SH-SY5Y (cell line): Measurements from ENCODE around the gene CAB39L.

ENCODE experiments used
- GATA2 ChIP-seq: IDR thresholded peaks from 2 replicates; pipeline ENCODE4 v1.6.1; 2011; ENCODE audit warnings: mild to moderate bottlenecking, low read depth, low read length
- GATA3 ChIP-seq: IDR thresholded peaks from 2 replicates; pipeline ENCODE4 v1.6.1; 2011; ENCODE audit warnings: low read depth, mild to moderate bottlenecking, low read length, moderate library complexity

GRCh38 chr13:49376121-49376520 is 67.7 kb downstream of the CAB39L start:
- TF ChIP-seq GATA3, result no peak
- no peak for TF ChIP-seq GATA2
